A549 (cell line): ENCODE data around the gene STIM1. TPM values are rescaled to one million over a fixed set of nuclear protein-coding genes. Genes with fewer than 3 reads are reported as not detected.
A peak's percentile ranks its signal among the peaks of the same experiment; 100 is the strongest.

ENCODE experiments used
- ATAC-seq, 2 experiments: fragments of 200-7000 bp in 1 of 2; fragments of >200 bp in 1 of 2; cut with Nextera tagmentation in 1 of 2; cut with Tn5 transposase in 1 of 2; 3 replicates each; pipeline versions ENCODE4 v1.8.0 to v1.9.1; 2018 to 2020; ENCODE audit warnings: mild to moderate bottlenecking in 1 of 2, moderate library complexity in 1 of 2
- CTCF ChIA-PET: fragments of 300-600 bp; sonication (Branson Sonifier 250); formaldehyde crosslinking; extraction: SDS; loops from one replicate; lab custom pipeline; 2021; ENCODE audit warnings: antibody characterized with exemption, inconsistent platforms; lab: Yijun Ruan, JAX
- POLR2A ChIA-PET: fragments of 350-600 bp; formaldehyde crosslinking; extraction: SDS; loops from one replicate; lab custom pipeline; 2021; ENCODE audit warnings: antibody characterized with exemption, inconsistent platforms; lab: Yijun Ruan, JAX
- DNase-seq, 2 experiments: peaks; one replicate each; pipeline versions ENCODE4 v3.0.0 to v3.0.0-alpha.2; 2011 to 2016; ENCODE audit warnings: low read depth in 1 of 2, low spot score in 1 of 2
- FAIRE-seq: peaks from 2 replicates; lab custom pipeline; 2011; peaks lifted over from hg19 to GRCh38; lab: Jason Lieb, UNC
- H3K27ac ChIP-seq, 2 experiments: fragments of >200 bp; sonication (Bioruptor Twin); formaldehyde crosslinking; 3 replicates each; pipeline ENCODE4 v1.5.1; 2016 to 2017
- H3K4me1 ChIP-seq: fragments of >200 bp; sonication (Bioruptor Twin); formaldehyde crosslinking; 3 replicates; pipeline ENCODE4 v1.6.1; 2016
- H3K4me2 ChIP-seq: fragments of >200 bp; sonication (Bioruptor Twin); formaldehyde crosslinking; 3 replicates; pipeline ENCODE4 v1.6.1; 2016
- H3K4me3 ChIP-seq: fragments of >200 bp; sonication (Bioruptor Twin); formaldehyde crosslinking; 3 replicates; pipeline ENCODE4 v1.5.1; 2016
- H3K9me3 ChIP-seq: fragments of >200 bp; sonication (Bioruptor Twin); formaldehyde crosslinking; 3 replicates; pipeline ENCODE4 v1.6.1; 2016
- CBX2 ChIP-seq: fragments of 200-600 bp; sonication (generic); IDR thresholded peaks from 2 replicates; pipeline ENCODE4 v1.6.1; 2016; ENCODE audit warnings: low read depth, mild to moderate bottlenecking, borderline replicate concordance
- CBX8 ChIP-seq: fragments of 200-600 bp; sonication (generic); IDR thresholded peaks from 2 replicates; pipeline ENCODE4 v1.6.1; 2016
- CEBPB ChIP-seq, 2 experiments: fragments of >200 bp in 1 of 2; sonication (Bioruptor Twin) in 1 of 2; formaldehyde crosslinking in 1 of 2; IDR thresholded peaks; 2 replicates each; pipeline ENCODE4 v1.6.1; 2012 to 2016
- CHD2 ChIP-seq: fragments of 150-350 bp; IDR thresholded peaks from 2 replicates; pipeline ENCODE4 v1.6.1; 2014; ENCODE audit warnings: low read length; ENCODE audit not compliant: partially characterized antibody
- EHF ChIP-seq: fragments of 250-450 bp; sonication (Bioruptor Pico); IDR thresholded peaks from 2 replicates; pipeline ENCODE4 v1.5.0; 2020; ENCODE audit warnings: mild to moderate bottlenecking
- HDAC2 ChIP-seq: fragments of 200-600 bp; sonication (generic); IDR thresholded peaks from 2 replicates; pipeline ENCODE4 v1.6.1; 2016
- HOXB13 ChIP-seq: fragments of 250-450 bp; sonication (Bioruptor Pico); IDR thresholded peaks from 2 replicates; pipeline ENCODE4 v1.5.0; 2020; ENCODE audit warnings: low read depth, mild to moderate bottlenecking, moderate library complexity
- NFE2L2 ChIP-seq: fragments of 150-350 bp; conservative IDR thresholded peaks from 2 replicates; pipeline ENCODE4 v1.6.1; 2014; ENCODE audit warnings: low read length
- NPAS2 ChIP-seq: fragments of 250-450 bp; sonication (Bioruptor Pico); IDR thresholded peaks from 2 replicates; pipeline ENCODE4 v1.8.0; 2022; ENCODE audit warnings: mild to moderate bottlenecking, moderate library complexity, borderline replicate concordance
- NR3C1 ChIP-seq: fragments of >200 bp; sonication (Bioruptor Twin); formaldehyde crosslinking; IDR thresholded peaks from 3 replicates; pipeline ENCODE4 v1.6.1; 2017
- PHF8 ChIP-seq: fragments of 200-600 bp; sonication (generic); IDR thresholded peaks from 2 replicates; pipeline ENCODE4 v1.6.1; 2016; ENCODE audit warnings: low read depth, mild to moderate bottlenecking, antibody characterized with exemption, moderate library complexity, borderline replicate concordance
- POLR2A ChIP-seq: IDR thresholded peaks from 2 replicates; pipeline ENCODE4 v1.6.1; 2012; ENCODE audit warnings: mild to moderate bottlenecking, low read length
- POLR2AphosphoS2 ChIP-seq: conservative IDR thresholded peaks from 2 replicates; pipeline ENCODE4 v1.6.1; 2012; ENCODE audit warnings: low read length, improper control_type of control experiment, inconsistent platforms
- RAD21 ChIP-seq, 2 experiments: fragments of >200 bp in 1 of 2; sonication (Bioruptor Twin) in 1 of 2; formaldehyde crosslinking in 1 of 2; IDR thresholded peaks in 1 of 2; conservative IDR thresholded peaks in 1 of 2; 2 replicates in 1 of 2; 3 replicates in 1 of 2; pipeline ENCODE4 v1.6.1; 2012 to 2018; ENCODE audit warnings: inconsistent platforms in 1 of 2
- RARB ChIP-seq: fragments of 250-450 bp; sonication (Bioruptor Pico); IDR thresholded peaks from 2 replicates; pipeline ENCODE4 v1.8.0; 2021; ENCODE audit warnings: mild to moderate bottlenecking, moderate library complexity
- RCOR1 ChIP-seq: fragments of 150-350 bp; IDR thresholded peaks from 2 replicates; pipeline ENCODE4 v1.6.1; 2014; ENCODE audit warnings: antibody characterized with exemption, low read length, low read depth
- SMC3 ChIP-seq: fragments of >200 bp; sonication (Bioruptor Twin); formaldehyde crosslinking; IDR thresholded peaks from 3 replicates; pipeline ENCODE4 v1.6.1; 2018; ENCODE audit warnings: inconsistent platforms
- TP53 ChIP-seq: fragments of 250-450 bp; sonication (Bioruptor Pico); IDR thresholded peaks from 2 replicates; pipeline ENCODE4 v1.5.0; 2021; ENCODE audit warnings: mild to moderate bottlenecking, moderate library complexity
- ZC3H11A ChIP-seq: fragments of 450-650 bp; IDR thresholded peaks from 2 replicates; pipeline ENCODE4 v1.6.1; 2014; ENCODE audit warnings: antibody characterized with exemption, mild to moderate bottlenecking
- ZSCAN20 ChIP-seq: fragments of 250-450 bp; sonication (Bioruptor Pico); IDR thresholded peaks from 2 replicates; pipeline ENCODE4 v1.8.0; 2022; ENCODE audit warnings: mild to moderate bottlenecking, moderate library complexity
- WGBS: methylation state at CpG from one replicate; pipeline ENCODE4 v1.1.6; 2017; ENCODE audit errors: missing lambda C conversion rate; 5-methylcytosine and 5-hydroxymethylcytosine counted together
- polyA plus RNA-seq, 4 experiments: library from polyadenylated mRNA; depleted of rRNA in 3 of 4; stranded (reverse); fragments of >200 nt; fragmentation: RNase III in 1 of 4; extraction: RNeasy Plus Mini Kit Qiagen cat#74134 plus additional on column Dnase treatment in 1 of 4; gene quantifications; 2 replicates in 3 of 4; 3 replicates in 1 of 4; pipeline ENCODE4 v1.2.3, GENCODE V29; 2011 to 2017
- TF ChIP-seq, protein P1 (sequence below): fragments of >200 bp; sonication (Bioruptor Twin); formaldehyde crosslinking; IDR thresholded peaks from 2 replicates; pipeline ENCODE4 v1.6.1; 2016
- TF ChIP-seq, protein P2 (sequence below): fragments of >200 bp; sonication (Bioruptor Twin); formaldehyde crosslinking; IDR thresholded peaks from 3 replicates; pipeline ENCODE4 v1.5.1; 2016
- TF ChIP-seq, protein P3 (sequence below): IDR thresholded peaks from 2 replicates; pipeline ENCODE4 v1.6.1; 2012; ENCODE audit warnings: low read depth, borderline replicate concordance
- TF ChIP-seq, protein P4 (sequence below): fragments of 250-450 bp; sonication (Bioruptor Pico); IDR thresholded peaks from 2 replicates; pipeline ENCODE4 v1.5.0; 2021; ENCODE audit warnings: mild to moderate bottlenecking, moderate library complexity, borderline replicate concordance
- TF ChIP-seq, protein P5 (sequence below): fragments of >200 bp; sonication (Bioruptor Twin); formaldehyde crosslinking; IDR thresholded peaks from 3 replicates; pipeline ENCODE4 v1.6.1; 2016
- TF ChIP-seq, protein P6 (sequence below): IDR thresholded peaks from 2 replicates; pipeline ENCODE4 v1.6.1; 2012
- TF ChIP-seq, protein P7 (sequence below): fragments of 250-450 bp; sonication (Bioruptor Pico); IDR thresholded peaks from 2 replicates; pipeline ENCODE4 v1.5.0; 2020; ENCODE audit warnings: low read depth, mild to moderate bottlenecking, moderate library complexity

Gene STIM1
- polyA plus RNA-seq, 2 of the 4 experiments (the other 2 are of a cell fraction), result 35.2 to 38.7 TPM

DNA sequence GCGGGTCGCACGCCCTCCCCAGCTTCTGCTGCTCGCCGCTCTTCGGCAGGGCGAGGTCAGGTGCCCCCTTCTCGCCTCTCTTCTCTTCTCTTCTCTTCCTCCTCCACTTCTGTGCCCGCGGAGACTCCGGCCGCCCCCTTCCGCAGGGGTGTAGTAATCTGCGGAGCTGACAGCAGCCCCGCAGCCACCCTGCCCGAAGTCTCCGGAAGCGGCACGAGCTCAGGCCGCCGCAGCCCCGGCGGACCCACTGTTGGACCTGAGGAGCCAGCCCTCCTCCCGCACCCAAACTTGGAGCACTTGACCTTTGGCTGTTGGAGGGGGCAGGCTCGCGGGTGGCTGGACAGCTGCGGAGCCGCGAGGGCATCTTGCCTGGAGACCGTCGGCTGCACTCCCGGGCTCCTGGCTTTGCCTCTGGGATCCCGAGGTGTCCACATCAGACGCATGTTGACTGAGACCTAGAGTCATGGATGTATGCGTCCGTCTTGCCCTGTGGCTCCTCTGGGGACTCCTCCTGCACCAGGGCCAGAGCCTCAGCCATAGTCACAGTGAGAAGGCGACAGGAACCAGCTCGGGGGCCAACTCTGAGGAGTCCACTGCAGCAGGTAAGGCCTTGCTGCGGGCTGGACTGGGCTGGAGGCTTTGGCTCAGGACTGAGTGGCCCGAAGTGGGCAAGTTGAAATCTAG, 486 bp downstream of the STIM1 start:
- POLR2A ChIA-PET, result interaction anchor here (1.0 to 2.5 kb wide), 10 partner anchors 12 to 219 kb away, joined by 3 to 44 read pairs (median 4); partner anchors contain the start of gene RHOG
- Histone ChIP-seq H3K4me1 (peaks cover 56% of the 10 kb centered on the region), H3K9me3 (no peaks in the 10 kb centered on the region), H3K4me3 (peak overlapping the region; percentile 98), H3K27ac (peak overlapping the region; percentile 98 to 99), H3K4me2 (peak overlapping the region; percentile 97)
- FAIRE-seq (no peak), DNase-seq (peak; percentile 33 to 49), ATAC-seq (peak; percentile 48 to 55)
- 2% methylated on average over 15 of the region's 40 CpGs for WGBS
- TF ChIP-seq, protein P1, sequence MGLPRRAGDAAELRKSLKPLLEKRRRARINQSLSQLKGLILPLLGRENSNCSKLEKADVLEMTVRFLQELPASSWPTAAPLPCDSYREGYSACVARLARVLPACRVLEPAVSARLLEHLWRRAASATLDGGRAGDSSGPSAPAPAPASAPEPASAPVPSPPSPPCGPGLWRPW, result no peak
- TF ChIP-seq ZSCAN20 (no peak), RAD21 (conservative IDR thresholded peaks at IDR 0.05 in 1 of 2, IDR thresholded peaks at IDR 0.05 in 1 of 2) (0 out of 5 replicates have a peak, but pooled peaks of 1 of the 2 experiments have one; percentile 15), EHF (CRISPR knock-in tag) (no peak), NFE2L2 (no peak), HDAC2 (no peak), ZC3H11A (no peak), RARB (CRISPR knock-in tag) (no peak), CBX8 (no peak), POLR2A (no peak), CEBPB (IDR thresholded peaks at IDR 0.05) (no peak), CBX2 (no peak), NR3C1 (no peak)
- TF ChIP-seq, protein P2, sequence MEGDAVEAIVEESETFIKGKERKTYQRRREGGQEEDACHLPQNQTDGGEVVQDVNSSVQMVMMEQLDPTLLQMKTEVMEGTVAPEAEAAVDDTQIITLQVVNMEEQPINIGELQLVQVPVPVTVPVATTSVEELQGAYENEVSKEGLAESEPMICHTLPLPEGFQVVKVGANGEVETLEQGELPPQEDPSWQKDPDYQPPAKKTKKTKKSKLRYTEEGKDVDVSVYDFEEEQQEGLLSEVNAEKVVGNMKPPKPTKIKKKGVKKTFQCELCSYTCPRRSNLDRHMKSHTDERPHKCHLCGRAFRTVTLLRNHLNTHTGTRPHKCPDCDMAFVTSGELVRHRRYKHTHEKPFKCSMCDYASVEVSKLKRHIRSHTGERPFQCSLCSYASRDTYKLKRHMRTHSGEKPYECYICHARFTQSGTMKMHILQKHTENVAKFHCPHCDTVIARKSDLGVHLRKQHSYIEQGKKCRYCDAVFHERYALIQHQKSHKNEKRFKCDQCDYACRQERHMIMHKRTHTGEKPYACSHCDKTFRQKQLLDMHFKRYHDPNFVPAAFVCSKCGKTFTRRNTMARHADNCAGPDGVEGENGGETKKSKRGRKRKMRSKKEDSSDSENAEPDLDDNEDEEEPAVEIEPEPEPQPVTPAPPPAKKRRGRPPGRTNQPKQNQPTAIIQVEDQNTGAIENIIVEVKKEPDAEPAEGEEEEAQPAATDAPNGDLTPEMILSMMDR, result 0 out of 3 replicates have a peak, but pooled peaks have one; percentile 8
- TF ChIP-seq, protein P3, sequence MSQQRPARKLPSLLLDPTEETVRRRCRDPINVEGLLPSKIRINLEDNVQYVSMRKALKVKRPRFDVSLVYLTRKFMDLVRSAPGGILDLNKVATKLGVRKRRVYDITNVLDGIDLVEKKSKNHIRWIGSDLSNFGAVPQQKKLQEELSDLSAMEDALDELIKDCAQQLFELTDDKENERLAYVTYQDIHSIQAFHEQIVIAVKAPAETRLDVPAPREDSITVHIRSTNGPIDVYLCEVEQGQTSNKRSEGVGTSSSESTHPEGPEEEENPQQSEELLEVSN, result no peak
- TF ChIP-seq, protein P4, sequence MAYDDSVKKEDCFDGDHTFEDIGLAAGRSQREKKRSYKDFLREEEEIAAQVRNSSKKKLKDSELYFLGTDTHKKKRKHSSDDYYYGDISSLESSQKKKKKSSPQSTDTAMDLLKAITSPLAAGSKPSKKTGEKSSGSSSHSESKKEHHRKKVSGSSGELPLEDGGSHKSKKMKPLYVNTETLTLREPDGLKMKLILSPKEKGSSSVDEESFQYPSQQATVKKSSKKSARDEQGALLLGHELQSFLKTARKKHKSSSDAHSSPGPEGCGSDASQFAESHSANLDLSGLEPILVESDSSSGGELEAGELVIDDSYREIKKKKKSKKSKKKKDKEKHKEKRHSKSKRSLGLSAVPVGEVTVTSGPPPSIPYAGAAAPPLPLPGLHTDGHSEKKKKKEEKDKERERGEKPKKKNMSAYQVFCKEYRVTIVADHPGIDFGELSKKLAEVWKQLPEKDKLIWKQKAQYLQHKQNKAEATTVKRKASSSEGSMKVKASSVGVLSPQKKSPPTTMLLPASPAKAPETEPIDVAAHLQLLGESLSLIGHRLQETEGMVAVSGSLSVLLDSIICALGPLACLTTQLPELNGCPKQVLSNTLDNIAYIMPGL (CRISPR knock-in tag), result no peak
- TF ChIP-seq, protein P5, sequence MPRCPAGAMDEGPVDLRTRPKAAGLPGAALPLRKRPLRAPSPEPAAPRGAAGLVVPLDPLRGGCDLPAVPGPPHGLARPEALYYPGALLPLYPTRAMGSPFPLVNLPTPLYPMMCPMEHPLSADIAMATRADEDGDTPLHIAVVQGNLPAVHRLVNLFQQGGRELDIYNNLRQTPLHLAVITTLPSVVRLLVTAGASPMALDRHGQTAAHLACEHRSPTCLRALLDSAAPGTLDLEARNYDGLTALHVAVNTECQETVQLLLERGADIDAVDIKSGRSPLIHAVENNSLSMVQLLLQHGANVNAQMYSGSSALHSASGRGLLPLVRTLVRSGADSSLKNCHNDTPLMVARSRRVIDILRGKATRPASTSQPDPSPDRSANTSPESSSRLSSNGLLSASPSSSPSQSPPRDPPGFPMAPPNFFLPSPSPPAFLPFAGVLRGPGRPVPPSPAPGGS, result no peak
- CTCF ChIA-PET, result interaction anchor here (0.8 to 27.8 kb wide), 32 partner anchors 8 to 229 kb away, joined by 3 to 919 read pairs (median 8); partner anchors contain the start of gene RHOG

DNA sequence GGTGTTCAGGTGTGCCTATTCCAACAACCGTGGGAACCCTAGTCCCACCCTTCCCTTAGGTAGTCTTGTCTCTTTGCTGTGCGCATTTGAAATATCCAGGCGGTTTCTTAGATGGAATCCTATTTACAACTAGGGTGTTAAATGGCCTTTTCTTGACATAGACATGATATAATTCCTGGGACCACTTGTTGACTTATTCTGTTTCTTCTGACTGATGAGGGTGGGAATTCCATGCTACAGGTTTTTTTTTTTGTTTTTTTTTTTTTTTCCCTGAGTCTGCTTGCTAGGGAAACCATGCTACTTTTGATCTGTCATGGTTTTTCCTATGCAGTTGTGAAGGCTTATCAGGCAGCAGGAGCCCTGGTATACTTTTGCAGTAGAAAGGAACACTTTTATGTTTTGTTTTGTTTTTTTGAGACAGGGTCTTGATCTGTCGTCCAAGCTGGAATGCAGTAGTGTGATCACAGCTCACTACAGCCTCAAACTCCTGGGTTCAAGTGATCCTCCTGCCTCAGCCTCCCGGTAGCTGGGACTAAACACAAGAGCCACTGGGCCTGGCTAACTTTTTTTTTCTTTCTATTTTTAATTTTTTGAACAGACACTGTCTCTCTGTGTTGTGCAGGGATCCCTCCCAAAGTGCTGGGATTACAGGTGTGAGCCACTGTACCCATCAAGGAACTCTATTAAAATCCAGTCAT, 1.5 kb downstream of the STIM1 start:
- WGBS, result 74% methylated on average over 5 of the region's 5 CpGs
- ChIA-PET CTCF (interaction anchor here (1.3 to 27.8 kb wide), 5 partner anchors 7 to 213 kb away, joined by 3 to 919 read pairs (median 27); partner anchors contain the start of gene RHOG), POLR2A (interaction anchor here (1.3 kb wide), 1 partner anchor 184 kb away, joined by 3 read pairs; no protein-coding TSS in a partner anchor)
- no peak for DNase-seq
- Histone ChIP-seq H3K4me3 (peak overlapping the region; percentile 98), H3K27ac (peak overlapping the region in 1 of 2 experiments; percentile 99; a peak in 3 of 6 replicates), H3K4me1 (peaks cover 56% of the 10 kb centered on the region), H3K9me3 (no peaks in the 10 kb centered on the region), H3K4me2 (peak overlapping the region; percentile 97)
- no peak for ATAC-seq
- FAIRE-seq, result no peak
- TF ChIP-seq CBX2 (no peak), RCOR1 (no peak), NPAS2 (no peak), NFE2L2 (no peak), POLR2A (no peak), TP53 (CRISPR knock-in tag) (no peak), POLR2AphosphoS2 (no peak), CHD2 (no peak), SMC3 (no peak), PHF8 (no peak), HOXB13 (no peak)
- TF ChIP-seq, protein P6, sequence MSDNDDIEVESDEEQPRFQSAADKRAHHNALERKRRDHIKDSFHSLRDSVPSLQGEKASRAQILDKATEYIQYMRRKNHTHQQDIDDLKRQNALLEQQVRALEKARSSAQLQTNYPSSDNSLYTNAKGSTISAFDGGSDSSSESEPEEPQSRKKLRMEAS, result no peak
- TF ChIP-seq, protein P7, sequence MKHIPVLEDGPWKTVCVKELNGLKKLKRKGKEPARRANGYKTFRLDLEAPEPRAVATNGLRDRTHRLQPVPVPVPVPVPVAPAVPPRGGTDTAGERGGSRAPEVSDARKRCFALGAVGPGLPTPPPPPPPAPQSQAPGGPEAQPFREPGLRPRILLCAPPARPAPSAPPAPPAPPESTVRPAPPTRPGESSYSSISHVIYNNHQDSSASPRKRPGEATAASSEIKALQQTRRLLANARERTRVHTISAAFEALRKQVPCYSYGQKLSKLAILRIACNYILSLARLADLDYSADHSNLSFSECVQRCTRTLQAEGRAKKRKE (CRISPR knock-in tag), result no peak
